ENCODE results near the gene MYO9A. TPM values are rescaled to one million over a fixed set of nuclear protein-coding genes. Genes with fewer than 3 reads are reported as not detected.

Gene MYO9A
- total RNA-seq, 1 experiment from 2014 or later: 23.0 TPM

- Histone ChIP-seq H3K4me2 (ENCODE audit: low read length) (no peak overlapping the region), H3K4me3 (replicated peaks in 1 of 2; ENCODE audit: low read depth in 1 of 2, low read length in 2 of 2) (no peak overlapping the region), H2AFZ (ENCODE audit: low read depth, low read length, poor library complexity, severe bottlenecking) (no peak overlapping the region), H3K9ac (ENCODE audit: low read length) (no peak overlapping the region), H3K36me3 (ENCODE audit: control insufficient read depth in 1 of 2, insufficient read depth in 2 of 2, low read length in 2 of 2) (no peaks in the 10 kb centered on the region), H3K4me1 (ENCODE audit: control insufficient read depth in 1 of 2, insufficient read depth in 2 of 2, low read length in 2 of 2) (peaks cover 4 to 6% of the 10 kb centered on the region in 2 experiments; a peak in 3 of 4 replicates), H4K20me1 (ENCODE audit: insufficient read depth) (no peaks in the 10 kb centered on the region), H3K9me2 (ENCODE audit: insufficient read depth) (no peaks in the 10 kb centered on the region), H3K9me3 (ENCODE audit: control insufficient read depth in 1 of 2, insufficient read depth in 1 of 2, low read depth in 1 of 2, low read length in 2 of 2) (no peaks in the 10 kb centered on the region), H3K27me3 (ENCODE audit: insufficient read depth, low read length) (no peaks in the 10 kb centered on the region), H3K27ac (ENCODE audit: low read depth, low read length) (no peak overlapping the region), H3K79me2 (ENCODE audit: insufficient read depth, low read length) (no peaks in the 10 kb centered on the region)
- ChIA-PET POLR2A (no interaction called here), RAD21 (ENCODE audit: low non-redundant PET in 1 of 2, low total read pairs in 2 of 2, uncharacterized antibody in 2 of 2, unreplicated experiment in 2 of 2) (no interaction called here), CTCF (interaction anchor here (1.2 to 7.2 kb wide), 2 partner anchors 64 to 349 kb away, joined by 3 to 35 read pairs; no protein-coding TSS in a partner anchor)
- intact Hi-C loops (cut with micrococcal nuclease): loop anchor here (10.0 kb wide), 2 partner anchors 423 to 983 kb away; no protein-coding TSS in a partner anchor
- TF ChIP-seq ZNF274 (IDR thresholded peaks at IDR 0.05; ENCODE audit: low read depth, low read length) (no peak), EZH2 (IDR thresholded peaks at IDR 0.05) (no peak), CTCF (IDR thresholded peaks at IDR 0.05 in 2 of 3, conservative IDR thresholded peaks at IDR 0.05 in 1 of 3; ENCODE audit: borderline replicate concordance in 1 of 3, insufficient read depth in 1 of 3, low read depth in 2 of 3, low read length in 2 of 3) (no peak), ZBTB33 (IDR thresholded peaks at IDR 0.05; ENCODE audit: extremely low read depth, insufficient replicate concordance, low read length) (no peak), ATF3 (IDR thresholded peaks at IDR 0.05) (no peak), CBX3 (IDR thresholded peaks at IDR 0.05; ENCODE audit: low read depth) (no peak), SIN3A (IDR thresholded peaks at IDR 0.05; ENCODE audit: low read depth) (no peak), MAX (IDR thresholded peaks at IDR 0.05) (no peak), YY1 (IDR thresholded peaks at IDR 0.05; ENCODE audit: extremely low read depth, insufficient replicate concordance, low read depth, low read length) (no peak), SP1 (IDR thresholded peaks at IDR 0.05; ENCODE audit: low read depth) (no peak), EZH2phosphoT487 (IDR thresholded peaks at IDR 0.05; ENCODE audit: borderline replicate concordance) (no peak), POLR2A (IDR thresholded peaks at IDR 0.05; ENCODE audit: borderline replicate concordance, extremely low read depth, insufficient read depth, insufficient read length) (no peak), REST (IDR thresholded peaks at IDR 0.05; ENCODE audit: low read depth) (no peak), ELF1 (IDR thresholded peaks at IDR 0.05; ENCODE audit: borderline replicate concordance, low read depth) (no peak), JUND (IDR thresholded peaks at IDR 0.05) (no peak), SRF (IDR thresholded peaks at IDR 0.05; ENCODE audit: low read depth) (no peak), FOSL1 (IDR thresholded peaks at IDR 0.05; ENCODE audit: low read depth) (no peak)
- BruUV-seq (replicated peaks): no TSS peak
- ATAC-seq (no peak), DNase-seq (ENCODE audit: low read depth, low spot score) (no peak)
Measured at GRCh38 chr15:71807691-71808091, 310.3 kb downstream of the MYO9A start.
